ENCODE results near the gene MALRD1.

MALRD1 gene

DNA sequence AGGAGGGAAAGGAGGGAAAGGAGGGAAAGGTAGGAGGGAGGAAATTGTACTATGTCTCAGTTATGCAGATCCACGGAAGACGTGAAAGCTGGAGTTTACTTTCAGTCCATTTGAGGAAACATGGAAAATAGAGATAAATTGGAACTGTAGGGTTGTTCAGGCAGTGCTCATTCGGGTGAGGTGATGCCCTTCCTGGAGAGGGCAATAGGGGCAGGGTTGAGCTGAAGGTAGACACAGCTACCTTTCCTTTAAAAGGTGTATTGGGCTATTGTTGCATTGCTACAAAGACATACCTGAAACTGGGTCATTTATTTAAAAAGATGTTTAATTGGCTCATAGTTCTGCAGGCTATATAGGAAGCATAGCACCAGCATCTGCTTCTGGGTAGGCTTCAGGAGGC lies 650.7 kb downstream of the MALRD1 start:
- TF ChIP-seq CTCF (IDR thresholded peaks at IDR 0.05; ENCODE audit: low read depth, low read length), result no peak
- TF ChIP-seq EZH2phosphoT487 (IDR thresholded peaks at IDR 0.05; ENCODE audit: low read depth), result no peak
- Histone ChIP-seq H3K9me3 (ENCODE audit: insufficient read depth, low read length) (no peaks in the 10 kb centered on the region), H3K36me3 (replicated peaks; ENCODE audit: low read depth, low read length) (no peaks in the 10 kb centered on the region), H3K4me2 (ENCODE audit: low read length) (no peak overlapping the region), H3K27me3 (ENCODE audit: low read depth, low read length) (no peaks in the 10 kb centered on the region), H3K27ac (ENCODE audit: low read length) (no peak overlapping the region), H3K9ac (ENCODE audit: low read length) (no peak overlapping the region), H2AFZ (ENCODE audit: low read depth, low read length) (no peak overlapping the region), H3K79me2 (ENCODE audit: low read length) (no peaks in the 10 kb centered on the region), H3K4me3 (ENCODE audit: low read length) (no peak overlapping the region), H3K4me1 (ENCODE audit: low read length) (no peaks in the 10 kb centered on the region), H4K20me1 (ENCODE audit: insufficient read depth, low read length) (no peaks in the 10 kb centered on the region)

DNA sequence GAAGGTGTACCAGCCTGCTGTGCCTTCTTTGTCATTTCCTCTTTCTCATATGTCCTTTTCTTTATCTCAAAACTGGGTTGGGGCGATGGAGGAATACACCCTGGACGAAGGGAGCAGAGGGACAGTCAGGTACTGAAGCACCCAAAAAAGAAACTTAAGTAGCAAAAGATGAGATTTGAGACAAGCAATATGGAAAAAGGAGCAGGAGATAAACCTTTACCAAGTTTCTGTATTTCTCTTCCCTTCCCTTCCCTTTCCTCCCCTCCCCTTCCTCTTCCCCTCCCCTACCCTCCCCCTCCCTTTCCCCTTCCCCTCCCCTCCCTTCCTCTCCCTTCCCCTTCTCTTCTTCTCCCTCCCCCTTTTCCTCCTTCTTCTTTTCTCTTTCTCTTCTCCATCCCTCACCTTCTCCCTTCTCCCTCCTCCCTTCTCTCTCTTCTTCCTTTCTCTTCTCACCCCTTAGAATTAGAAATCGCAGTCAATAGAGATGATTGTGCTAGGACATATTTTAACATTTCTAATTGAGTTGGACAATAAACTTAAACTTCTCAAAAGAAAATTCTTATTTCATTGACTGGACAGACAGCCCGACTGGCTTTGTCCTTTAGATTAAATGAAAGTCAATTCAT lies 652.9 kb downstream of the MALRD1 start:
- H3K27me3 ChIP-seq (ENCODE audit: low read depth, low read length), result no peaks in the 10 kb centered on the region
- H3K4me2 ChIP-seq (ENCODE audit: low read length), result no peak overlapping the region
- no peaks in the 10 kb centered on the region for H3K79me2 ChIP-seq (ENCODE audit: low read length)
- no peaks in the 10 kb centered on the region for H3K36me3 ChIP-seq (replicated peaks; ENCODE audit: low read depth, low read length)
- H3K9me3 ChIP-seq (ENCODE audit: insufficient read depth, low read length), result no peaks in the 10 kb centered on the region
- no peak overlapping the region for H3K9ac ChIP-seq (ENCODE audit: low read length)
- no peaks in the 10 kb centered on the region for H4K20me1 ChIP-seq (ENCODE audit: insufficient read depth, low read length)
- H2AFZ ChIP-seq (ENCODE audit: low read depth, low read length), result no peak overlapping the region
- H3K4me3 ChIP-seq (ENCODE audit: low read length), result no peak overlapping the region
- H3K4me1 ChIP-seq (ENCODE audit: low read length), result no peaks in the 10 kb centered on the region
- no peak overlapping the region for H3K27ac ChIP-seq (ENCODE audit: low read length)
- TF ChIP-seq EZH2phosphoT487 (IDR thresholded peaks at IDR 0.05; ENCODE audit: low read depth) (no peak), CTCF (IDR thresholded peaks at IDR 0.05; ENCODE audit: low read depth, low read length) (no peak)

DNA sequence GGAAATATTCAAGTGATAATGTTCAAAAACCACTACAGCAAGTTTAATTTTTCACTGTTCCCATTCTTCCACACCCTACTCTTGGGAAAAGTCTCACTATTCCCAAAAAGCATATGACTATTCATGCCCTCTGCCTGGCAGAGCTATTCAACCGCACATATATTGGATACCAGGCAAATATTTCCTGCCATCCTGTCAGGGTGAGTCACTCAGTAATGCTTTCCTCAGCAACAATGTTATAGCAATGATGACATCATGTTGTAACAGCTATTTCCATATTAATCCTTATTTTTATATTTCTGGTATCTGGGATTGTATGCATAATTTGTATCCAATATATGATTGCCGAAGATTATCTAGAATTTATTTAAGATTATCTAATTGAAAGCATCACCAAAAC lies 653.6 kb downstream of the MALRD1 start:
- no peaks in the 10 kb centered on the region for H3K9me3 ChIP-seq (ENCODE audit: insufficient read depth, low read length)
- no peak overlapping the region for H3K4me3 ChIP-seq (ENCODE audit: low read length)
- no peak overlapping the region for H3K4me2 ChIP-seq (ENCODE audit: low read length)
- H2AFZ ChIP-seq (ENCODE audit: low read depth, low read length), result no peak overlapping the region
- no peaks in the 10 kb centered on the region for H3K36me3 ChIP-seq (replicated peaks; ENCODE audit: low read depth, low read length)
- no peaks in the 10 kb centered on the region for H3K4me1 ChIP-seq (ENCODE audit: low read length)
- no peak overlapping the region for H3K27ac ChIP-seq (ENCODE audit: low read length)
- no peaks in the 10 kb centered on the region for H4K20me1 ChIP-seq (ENCODE audit: insufficient read depth, low read length)
- H3K79me2 ChIP-seq (ENCODE audit: low read length), result no peaks in the 10 kb centered on the region
- H3K27me3 ChIP-seq (ENCODE audit: low read depth, low read length), result no peaks in the 10 kb centered on the region
- TF ChIP-seq EZH2phosphoT487 (IDR thresholded peaks at IDR 0.05; ENCODE audit: low read depth), result no peak
- TF ChIP-seq CTCF (IDR thresholded peaks at IDR 0.05; ENCODE audit: low read depth, low read length), result no peak
- H3K9ac ChIP-seq (ENCODE audit: low read length), result no peak overlapping the region

DNA sequence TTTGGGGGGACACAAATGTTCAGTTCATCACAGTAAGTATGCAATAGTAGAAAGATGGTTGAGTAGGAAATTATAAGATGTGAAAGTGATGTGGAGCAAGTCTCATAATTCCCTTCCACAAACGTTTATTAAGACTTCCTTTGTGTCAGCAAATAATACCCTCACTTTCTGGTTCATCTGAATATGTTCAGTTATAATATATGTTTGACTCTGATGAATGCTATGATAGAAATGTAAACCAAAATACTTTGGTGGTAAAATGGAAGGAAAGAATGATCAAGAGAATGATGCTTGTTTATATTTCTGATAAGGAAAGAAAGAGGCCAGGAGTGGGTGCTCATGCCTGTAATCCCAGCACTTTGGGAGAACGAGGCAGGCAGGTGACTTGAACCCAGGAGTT lies 655.9 kb downstream of the MALRD1 start:
- H3K4me2 ChIP-seq (ENCODE audit: low read length), result no peak overlapping the region
- H2AFZ ChIP-seq (ENCODE audit: low read depth, low read length), result no peak overlapping the region
- no peak overlapping the region for H3K4me3 ChIP-seq (ENCODE audit: low read length)
- H3K27me3 ChIP-seq (ENCODE audit: low read depth, low read length), result no peaks in the 10 kb centered on the region
- no peaks in the 10 kb centered on the region for H3K79me2 ChIP-seq (ENCODE audit: low read length)
- no peaks in the 10 kb centered on the region for H3K9me3 ChIP-seq (ENCODE audit: insufficient read depth, low read length)
- TF ChIP-seq CTCF (IDR thresholded peaks at IDR 0.05; ENCODE audit: low read depth, low read length), result no peak
- TF ChIP-seq EZH2phosphoT487 (IDR thresholded peaks at IDR 0.05; ENCODE audit: low read depth), result no peak
- no peaks in the 10 kb centered on the region for H3K4me1 ChIP-seq (ENCODE audit: low read length)
- H3K27ac ChIP-seq (ENCODE audit: low read length), result no peak overlapping the region
- H4K20me1 ChIP-seq (ENCODE audit: insufficient read depth, low read length), result no peaks in the 10 kb centered on the region
- H3K36me3 ChIP-seq (replicated peaks; ENCODE audit: low read depth, low read length), result no peaks in the 10 kb centered on the region
- no peak overlapping the region for H3K9ac ChIP-seq (ENCODE audit: low read length)

All from OCI-LY3 (cell line).